ENCODE data around the gene TMEM201.
"Not testable (repeated sequence)": the region's sequence is repeated elsewhere in the genome, so short reads cannot be mapped to it uniquely, and the experiment has no call there.

Gene TMEM201

GRCh38 chr1:9557624-9558023, 31.1 kb upstream of the TMEM201 start:
- Histone ChIP-seq H3K4me1 (ENCODE audit: control insufficient read depth in 2 of 2, insufficient read depth in 2 of 2, low read length in 2 of 2) (peaks cover 7 to 16% of the 10 kb centered on the region in 2 donors), H3K4me3 (ENCODE audit: low read length in 2 of 2) (no peak overlapping the region), H3K9me3 (ENCODE audit: control insufficient read depth in 2 of 2, low read length in 2 of 2) (no peaks in the 10 kb centered on the region), H3K27ac (ENCODE audit: low read depth in 2 of 2, low read length in 2 of 2) (no peak overlapping the region), H3K9ac (ENCODE audit: low read depth in 1 of 2, low read length in 2 of 2) (no peak overlapping the region), H3K36me3 (ENCODE audit: control insufficient read depth in 2 of 2, insufficient read depth in 2 of 2, low read length in 2 of 2) (peaks cover 10 to 23% of the 10 kb centered on the region in 2 donors), H3K27me3 (ENCODE audit: control insufficient read depth in 2 of 2, insufficient read depth in 2 of 2, low read length in 2 of 2) (no peaks in the 10 kb centered on the region)

- H3K9me3 ChIP-seq (ENCODE audit: control insufficient read depth in 2 of 2, low read length in 2 of 2) = no peaks in the 10 kb centered on the region
- H3K4me3 ChIP-seq (ENCODE audit: low read length in 2 of 2) = no peak overlapping the region
- H3K27ac ChIP-seq (ENCODE audit: low read depth in 2 of 2, low read length in 2 of 2) = no peak overlapping the region
- peaks cover 7 to 16% of the 10 kb centered on the region in 2 donors for H3K4me1 ChIP-seq (ENCODE audit: control insufficient read depth in 2 of 2, insufficient read depth in 2 of 2, low read length in 2 of 2)
- H3K27me3 ChIP-seq (ENCODE audit: control insufficient read depth in 2 of 2, insufficient read depth in 2 of 2, low read length in 2 of 2) = no peaks in the 10 kb centered on the region
- H3K36me3 ChIP-seq (ENCODE audit: control insufficient read depth in 2 of 2, insufficient read depth in 2 of 2, low read length in 2 of 2) = peaks cover 10 to 23% of the 10 kb centered on the region in 2 donors
- H3K9ac ChIP-seq (ENCODE audit: low read depth in 1 of 2, low read length in 2 of 2) = no peak overlapping the region
Measured at GRCh38 chr1:9558271-9558945, 30.3 kb upstream of the TMEM201 start.

- Histone ChIP-seq H3K9me3 (ENCODE audit: control insufficient read depth in 2 of 2, low read length in 2 of 2) (no peaks in the 10 kb centered on the region), H3K4me1 (ENCODE audit: control insufficient read depth in 2 of 2, insufficient read depth in 2 of 2, low read length in 2 of 2) (peaks cover 7 to 16% of the 10 kb centered on the region in 2 donors), H3K36me3 (ENCODE audit: control insufficient read depth in 2 of 2, insufficient read depth in 2 of 2, low read length in 2 of 2) (peaks cover 10 to 21% of the 10 kb centered on the region in 2 donors), H3K4me3 (ENCODE audit: low read length in 2 of 2) (no peak overlapping the region), H3K9ac (ENCODE audit: low read depth in 1 of 2, low read length in 2 of 2) (no peak overlapping the region), H3K27me3 (ENCODE audit: control insufficient read depth in 2 of 2, insufficient read depth in 2 of 2, low read length in 2 of 2) (no peaks in the 10 kb centered on the region), H3K27ac (ENCODE audit: low read depth in 2 of 2, low read length in 2 of 2) (no peak overlapping the region)
Measured at GRCh38 chr1:9558946-9559545, 29.7 kb upstream of the TMEM201 start.

GRCh38 chr1:9559673-9560072, 29.0 kb upstream of the TMEM201 start:
- Histone ChIP-seq H3K27me3 (ENCODE audit: control insufficient read depth in 2 of 2, insufficient read depth in 2 of 2, low read length in 2 of 2) (no peaks in the 10 kb centered on the region), H3K36me3 (ENCODE audit: control insufficient read depth in 2 of 2, insufficient read depth in 2 of 2, low read length in 2 of 2) (peaks cover 10 to 21% of the 10 kb centered on the region in 2 donors), H3K9me3 (ENCODE audit: control insufficient read depth in 2 of 2, low read length in 2 of 2) (no peaks in the 10 kb centered on the region), H3K9ac (ENCODE audit: low read depth in 1 of 2, low read length in 2 of 2) (no peak overlapping the region), H3K4me1 (ENCODE audit: control insufficient read depth in 2 of 2, insufficient read depth in 2 of 2, low read length in 2 of 2) (peaks cover 7 to 16% of the 10 kb centered on the region in 2 donors), H3K4me3 (ENCODE audit: low read length in 2 of 2) (no peak overlapping the region), H3K27ac (ENCODE audit: low read depth in 2 of 2, low read length in 2 of 2) (no peak overlapping the region)

GRCh38 chr1:9560090-9560489, 28.6 kb upstream of the TMEM201 start:
- H3K27ac ChIP-seq (ENCODE audit: low read depth in 2 of 2, low read length in 2 of 2); H3K9me3 ChIP-seq (ENCODE audit: control insufficient read depth in 2 of 2, low read length in 2 of 2); H3K4me3 ChIP-seq (ENCODE audit: low read length in 2 of 2); H3K9ac ChIP-seq (ENCODE audit: low read depth in 1 of 2, low read length in 2 of 2); H3K27me3 ChIP-seq (ENCODE audit: control insufficient read depth in 2 of 2, insufficient read depth in 2 of 2, low read length in 2 of 2): not testable (repeated sequence)
- H3K4me1 ChIP-seq (ENCODE audit: control insufficient read depth in 2 of 2, insufficient read depth in 2 of 2, low read length in 2 of 2) = peaks cover 7 to 16% of the 10 kb centered on the region in 2 donors
- H3K36me3 ChIP-seq (ENCODE audit: control insufficient read depth in 2 of 2, insufficient read depth in 2 of 2, low read length in 2 of 2) = peaks cover 10 to 21% of the 10 kb centered on the region in 2 donors

- H3K4me1 ChIP-seq (ENCODE audit: control insufficient read depth in 2 of 2, insufficient read depth in 2 of 2, low read length in 2 of 2) = peaks cover 7 to 12% of the 10 kb centered on the region in 2 donors
Measured at GRCh38 chr1:9561429-9561828, 27.3 kb upstream of the TMEM201 start.

GRCh38 chr1:9569267-9569666, 19.4 kb upstream of the TMEM201 start:
- H3K9me3 ChIP-seq (ENCODE audit: control insufficient read depth in 2 of 2, low read length in 2 of 2) = no peaks in the 10 kb centered on the region
- no peak overlapping the region for H3K27ac ChIP-seq (ENCODE audit: low read depth in 2 of 2, low read length in 2 of 2)
- H3K9ac ChIP-seq (ENCODE audit: low read depth in 1 of 2, low read length in 2 of 2) = no peak overlapping the region

More at GRCh38 chr1:9561429-9561828, 27.3 kb upstream of the TMEM201 start:
- peaks cover 10 to 14% of the 10 kb centered on the region in 2 donors for H3K36me3 ChIP-seq (ENCODE audit: control insufficient read depth in 2 of 2, insufficient read depth in 2 of 2, low read length in 2 of 2)
- H3K9me3 ChIP-seq (ENCODE audit: control insufficient read depth in 2 of 2, low read length in 2 of 2) = no peaks in the 10 kb centered on the region
- H3K27me3 ChIP-seq (ENCODE audit: control insufficient read depth in 2 of 2, insufficient read depth in 2 of 2, low read length in 2 of 2) = no peaks in the 10 kb centered on the region
- H3K9ac ChIP-seq (ENCODE audit: low read depth in 1 of 2, low read length in 2 of 2) = no peak overlapping the region
- no peak overlapping the region for H3K4me3 ChIP-seq (ENCODE audit: low read length in 2 of 2)
- peak overlapping the region; percentile 9 to 64 for H3K27ac ChIP-seq (ENCODE audit: low read depth in 2 of 2, low read length in 2 of 2)

GRCh38 chr1:9570886-9571529, 17.7 kb upstream of the TMEM201 start:
- not testable (repeated sequence) for H3K9ac ChIP-seq (ENCODE audit: low read depth in 1 of 2, low read length in 2 of 2); H3K4me3 ChIP-seq (ENCODE audit: low read length in 2 of 2); H3K4me1 ChIP-seq (ENCODE audit: control insufficient read depth in 2 of 2, insufficient read depth in 2 of 2, low read length in 2 of 2); H3K27ac ChIP-seq (ENCODE audit: low read depth in 2 of 2, low read length in 2 of 2); H3K9me3 ChIP-seq (ENCODE audit: control insufficient read depth in 2 of 2, low read length in 2 of 2); H3K27me3 ChIP-seq (ENCODE audit: control insufficient read depth in 2 of 2, insufficient read depth in 2 of 2, low read length in 2 of 2)
- peaks cover 9 to 10% of the 10 kb centered on the region in 2 donors for H3K36me3 ChIP-seq (ENCODE audit: control insufficient read depth in 2 of 2, insufficient read depth in 2 of 2, low read length in 2 of 2)

More at GRCh38 chr1:9569267-9569666, 19.4 kb upstream of the TMEM201 start:
- Histone ChIP-seq H3K4me3 (ENCODE audit: low read length in 2 of 2) (no peak overlapping the region), H3K27me3 (ENCODE audit: control insufficient read depth in 2 of 2, insufficient read depth in 2 of 2, low read length in 2 of 2) (no peaks in the 10 kb centered on the region), H3K36me3 (ENCODE audit: control insufficient read depth in 2 of 2, insufficient read depth in 2 of 2, low read length in 2 of 2) (peaks cover 9 to 10% of the 10 kb centered on the region in 2 donors), H3K4me1 (ENCODE audit: control insufficient read depth in 2 of 2, insufficient read depth in 2 of 2, low read length in 2 of 2) (no peaks in the 10 kb centered on the region)

- H3K9ac ChIP-seq (ENCODE audit: low read depth in 1 of 2, low read length in 2 of 2) = no peak overlapping the region
- H3K27ac ChIP-seq (ENCODE audit: low read depth in 2 of 2, low read length in 2 of 2) = no peak overlapping the region
- H3K9me3 ChIP-seq (ENCODE audit: control insufficient read depth in 2 of 2, low read length in 2 of 2) = no peaks in the 10 kb centered on the region
- H3K36me3 ChIP-seq (ENCODE audit: control insufficient read depth in 2 of 2, insufficient read depth in 2 of 2, low read length in 2 of 2) = peaks cover 4 to 15% of the 10 kb centered on the region in 2 donors
- no peaks in the 10 kb centered on the region for H3K4me1 ChIP-seq (ENCODE audit: control insufficient read depth in 2 of 2, insufficient read depth in 2 of 2, low read length in 2 of 2)
- no peak overlapping the region for H3K4me3 ChIP-seq (ENCODE audit: low read length in 2 of 2)
- no peaks in the 10 kb centered on the region for H3K27me3 ChIP-seq (ENCODE audit: control insufficient read depth in 2 of 2, insufficient read depth in 2 of 2, low read length in 2 of 2)
Measured at GRCh38 chr1:9573723-9574122, 15.0 kb upstream of the TMEM201 start.

- Histone ChIP-seq H3K4me3 (ENCODE audit: low read length in 2 of 2) (no peak overlapping the region), H3K9me3 (ENCODE audit: control insufficient read depth in 2 of 2, low read length in 2 of 2) (no peaks in the 10 kb centered on the region), H3K36me3 (ENCODE audit: control insufficient read depth in 2 of 2, insufficient read depth in 2 of 2, low read length in 2 of 2) (peaks cover 8 to 20% of the 10 kb centered on the region in 2 donors), H3K27me3 (ENCODE audit: control insufficient read depth in 2 of 2, insufficient read depth in 2 of 2, low read length in 2 of 2) (no peaks in the 10 kb centered on the region), H3K9ac (ENCODE audit: low read depth in 1 of 2, low read length in 2 of 2) (no peak overlapping the region), H3K27ac (ENCODE audit: low read depth in 2 of 2, low read length in 2 of 2) (no peak overlapping the region), H3K4me1 (ENCODE audit: control insufficient read depth in 2 of 2, insufficient read depth in 2 of 2, low read length in 2 of 2) (no peaks in the 10 kb centered on the region)
Measured at GRCh38 chr1:9575486-9575885, 13.2 kb upstream of the TMEM201 start.
